ENCODE results near the gene ATP6V0D1. TPM values are rescaled to one million over a fixed set of nuclear protein-coding genes. Genes with fewer than 3 reads are reported as not detected.
A peak's percentile ranks its signal among the peaks of the same experiment; 100 is the strongest.

ATP6V0D1 gene
- total and polyA plus RNA-seq, 2 experiments from 2014 or later: 20.6 to 68.7 TPM

DNA sequence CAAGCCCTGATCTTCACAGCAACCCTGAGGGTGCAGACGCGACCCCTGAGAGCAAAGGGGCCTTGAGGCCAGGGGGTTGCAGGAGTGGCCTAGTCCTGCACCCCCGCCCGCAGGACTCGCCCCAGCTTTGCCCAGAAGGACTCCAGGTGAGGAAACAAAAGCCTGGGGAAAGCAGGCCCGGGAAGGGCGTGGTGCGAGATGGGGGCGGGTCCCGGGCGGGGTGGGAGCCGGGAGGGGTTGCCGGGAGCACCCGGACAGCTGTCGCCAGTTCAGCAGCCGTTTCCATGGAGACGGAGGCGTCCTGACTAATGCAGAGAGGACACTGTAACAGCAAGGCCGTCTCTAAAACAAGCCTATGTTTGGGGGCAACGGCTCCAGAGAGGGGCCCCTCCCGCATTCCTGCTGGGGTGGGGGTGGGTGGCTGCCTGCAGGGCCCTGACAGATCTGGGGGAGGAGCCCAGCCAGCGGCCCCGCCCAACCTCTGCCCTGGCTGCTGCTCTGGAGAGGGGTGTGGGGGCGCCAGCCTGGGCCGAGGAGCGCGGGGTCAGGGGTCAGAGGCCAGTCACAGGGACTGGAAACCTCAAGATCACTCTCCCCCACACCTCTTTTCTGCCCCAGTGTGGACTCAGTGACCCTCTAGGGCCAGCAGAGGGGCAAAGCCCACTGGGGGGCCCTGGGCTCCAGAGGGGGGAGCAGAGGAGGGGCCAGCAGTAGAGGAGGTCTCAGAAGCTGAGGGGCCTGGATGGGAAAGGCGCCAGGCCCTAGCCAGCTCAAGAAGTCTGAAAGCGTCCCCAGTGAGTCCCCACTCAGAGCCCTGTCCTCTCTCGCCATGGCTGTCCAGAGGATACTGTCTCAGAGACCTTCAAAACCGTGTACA, 84.6 kb downstream of the ATP6V0D1 start:
- no peaks in the 10 kb centered on the region for H3K79me2 ChIP-seq (replicated peaks; ENCODE audit: insufficient read depth)
- H3F3A ChIP-seq (replicated peaks; ENCODE audit: low read depth): 0 out of 2 replicates have a peak, but pooled peaks cover 10% of the 10 kb centered on the region
- ATAC-seq: peak; percentile 21
- no peak for TF ChIP-seq ZNF114 (CRISPR knock-in tag; IDR thresholded peaks at IDR 0.05)
- no peak for TF ChIP-seq ZNF462 (CRISPR knock-in tag; IDR thresholded peaks at IDR 0.05)
- no peak for TF ChIP-seq CREB1 (CRISPR knock-in tag; IDR thresholded peaks at IDR 0.05; ENCODE audit: low read depth)
- TF ChIP-seq, protein P1, sequence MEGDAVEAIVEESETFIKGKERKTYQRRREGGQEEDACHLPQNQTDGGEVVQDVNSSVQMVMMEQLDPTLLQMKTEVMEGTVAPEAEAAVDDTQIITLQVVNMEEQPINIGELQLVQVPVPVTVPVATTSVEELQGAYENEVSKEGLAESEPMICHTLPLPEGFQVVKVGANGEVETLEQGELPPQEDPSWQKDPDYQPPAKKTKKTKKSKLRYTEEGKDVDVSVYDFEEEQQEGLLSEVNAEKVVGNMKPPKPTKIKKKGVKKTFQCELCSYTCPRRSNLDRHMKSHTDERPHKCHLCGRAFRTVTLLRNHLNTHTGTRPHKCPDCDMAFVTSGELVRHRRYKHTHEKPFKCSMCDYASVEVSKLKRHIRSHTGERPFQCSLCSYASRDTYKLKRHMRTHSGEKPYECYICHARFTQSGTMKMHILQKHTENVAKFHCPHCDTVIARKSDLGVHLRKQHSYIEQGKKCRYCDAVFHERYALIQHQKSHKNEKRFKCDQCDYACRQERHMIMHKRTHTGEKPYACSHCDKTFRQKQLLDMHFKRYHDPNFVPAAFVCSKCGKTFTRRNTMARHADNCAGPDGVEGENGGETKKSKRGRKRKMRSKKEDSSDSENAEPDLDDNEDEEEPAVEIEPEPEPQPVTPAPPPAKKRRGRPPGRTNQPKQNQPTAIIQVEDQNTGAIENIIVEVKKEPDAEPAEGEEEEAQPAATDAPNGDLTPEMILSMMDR (conservative IDR thresholded peaks at IDR 0.05; ENCODE audit: low read depth in 2 of 2): no peak
- no peak for TF ChIP-seq POLR2AphosphoS5 (IDR thresholded peaks at IDR 0.05; ENCODE audit: low read depth)
- TF ChIP-seq EZH2 (IDR thresholded peaks at IDR 0.05; ENCODE audit: low read depth, unreplicated experiment): no peak
- no peak for TF ChIP-seq ZNF331 (CRISPR knock-in tag; IDR thresholded peaks at IDR 0.05; ENCODE audit: low read depth)
- no peak for TF ChIP-seq REST (IDR thresholded peaks at IDR 0.05; ENCODE audit: unreplicated experiment)
- TF ChIP-seq JUNB (IDR thresholded peaks at IDR 0.05; ENCODE audit: unreplicated experiment): no peak
- TF ChIP-seq, protein P2, sequence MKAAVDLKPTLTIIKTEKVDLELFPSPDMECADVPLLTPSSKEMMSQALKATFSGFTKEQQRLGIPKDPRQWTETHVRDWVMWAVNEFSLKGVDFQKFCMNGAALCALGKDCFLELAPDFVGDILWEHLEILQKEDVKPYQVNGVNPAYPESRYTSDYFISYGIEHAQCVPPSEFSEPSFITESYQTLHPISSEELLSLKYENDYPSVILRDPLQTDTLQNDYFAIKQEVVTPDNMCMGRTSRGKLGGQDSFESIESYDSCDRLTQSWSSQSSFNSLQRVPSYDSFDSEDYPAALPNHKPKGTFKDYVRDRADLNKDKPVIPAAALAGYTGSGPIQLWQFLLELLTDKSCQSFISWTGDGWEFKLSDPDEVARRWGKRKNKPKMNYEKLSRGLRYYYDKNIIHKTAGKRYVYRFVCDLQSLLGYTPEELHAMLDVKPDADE (IDR thresholded peaks at IDR 0.05): no peak
- TF ChIP-seq STAT1 (IDR thresholded peaks at IDR 0.05; ENCODE audit: unreplicated experiment): no peak
- TF ChIP-seq EZH2phosphoT487 (IDR thresholded peaks at IDR 0.05; ENCODE audit: unreplicated experiment): no peak
- no peak for TF ChIP-seq NANOG (IDR thresholded peaks at IDR 0.05; ENCODE audit: borderline replicate concordance)
- no peaks in the 10 kb centered on the region for H3K9me2 ChIP-seq (ENCODE audit: insufficient read depth)
- H3K4me1 ChIP-seq (ENCODE audit: insufficient read depth): peaks cover 34% of the 10 kb centered on the region
- Mint-ChIP-seq H3K27ac (no peak overlapping the region), H3K36me3 (ENCODE audit: low read depth) (no peaks in the 10 kb centered on the region), H3K4me3 (peak overlapping the region; percentile 24; the same call in 2 of the 3 replicates), H3K4me1 (peaks cover 21% of the 10 kb centered on the region), H3K9me3 (no peaks in the 10 kb centered on the region), H3K27me3 (ENCODE audit: insufficient read depth, low read depth, poor library complexity) (peaks cover 55% of the 10 kb centered on the region)
- no peaks in the 10 kb centered on the region for H4K20me1 ChIP-seq (replicated peaks; ENCODE audit: insufficient read depth)
- peaks cover 45% of the 10 kb centered on the region for H3K27me3 ChIP-seq (ENCODE audit: insufficient read depth)
- no peaks in the 10 kb centered on the region for H3K36me3 ChIP-seq (ENCODE audit: insufficient read depth)
- DNase-seq (ENCODE audit: low spot score): peak; percentile 96
- H3K27ac ChIP-seq (ENCODE audit: low read depth): no peak overlapping the region
- peak overlapping the region; percentile 53 for H3K4me3 ChIP-seq
- peak overlapping the region; percentile 69; the same call in 1 of the 2 replicates for H2AFZ ChIP-seq
- H3K4me2 ChIP-seq: peak overlapping the region; percentile 83
